Posterior cingulate gyrus (tissue), 11 donors: ENCODE results near the gene UBP1.
A peak's percentile ranks its signal among the peaks of the same experiment; 100 is the strongest.
"Not testable (repeated sequence)": the region's sequence is repeated elsewhere in the genome, so short reads cannot be mapped to it uniquely, and the experiment has no call there.

Experiments used
- DNase-seq, 10 donors: peaks; one replicate each; pipeline versions ENCODE4 v3.0.0 to v3.0.0-alpha.2; 2020 to 2021; ENCODE audit warnings: mixed read lengths in 3 of 10
- intact Hi-C: fragments of 100-400 bp; cut with DNase I; formaldehyde crosslinking; loops from one replicate; pipeline ENCODE4 v1.15.1; 2023

Gene UBP1

DNA sequence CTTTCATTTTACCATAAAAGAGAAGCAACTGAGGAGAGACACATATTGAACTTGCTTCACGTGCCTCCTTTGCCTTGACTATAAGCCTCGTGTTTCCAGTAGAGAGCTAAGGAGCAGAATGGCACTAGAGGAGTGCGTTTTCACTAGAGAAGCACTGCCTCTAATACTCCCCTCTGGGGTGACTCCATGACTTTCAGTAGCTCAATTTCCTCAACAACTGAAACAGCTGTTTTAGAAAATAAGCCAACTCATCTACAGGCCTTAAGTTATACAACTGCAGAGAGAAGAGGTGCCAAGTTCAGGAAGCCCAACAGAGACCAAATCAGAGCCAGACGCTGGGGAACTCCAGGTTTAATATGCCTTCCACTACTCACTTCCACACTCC, 1.9 kb downstream of the UBP1 start:
- intact Hi-C loops: no loop called here
- DNase-seq: no peak

DNA sequence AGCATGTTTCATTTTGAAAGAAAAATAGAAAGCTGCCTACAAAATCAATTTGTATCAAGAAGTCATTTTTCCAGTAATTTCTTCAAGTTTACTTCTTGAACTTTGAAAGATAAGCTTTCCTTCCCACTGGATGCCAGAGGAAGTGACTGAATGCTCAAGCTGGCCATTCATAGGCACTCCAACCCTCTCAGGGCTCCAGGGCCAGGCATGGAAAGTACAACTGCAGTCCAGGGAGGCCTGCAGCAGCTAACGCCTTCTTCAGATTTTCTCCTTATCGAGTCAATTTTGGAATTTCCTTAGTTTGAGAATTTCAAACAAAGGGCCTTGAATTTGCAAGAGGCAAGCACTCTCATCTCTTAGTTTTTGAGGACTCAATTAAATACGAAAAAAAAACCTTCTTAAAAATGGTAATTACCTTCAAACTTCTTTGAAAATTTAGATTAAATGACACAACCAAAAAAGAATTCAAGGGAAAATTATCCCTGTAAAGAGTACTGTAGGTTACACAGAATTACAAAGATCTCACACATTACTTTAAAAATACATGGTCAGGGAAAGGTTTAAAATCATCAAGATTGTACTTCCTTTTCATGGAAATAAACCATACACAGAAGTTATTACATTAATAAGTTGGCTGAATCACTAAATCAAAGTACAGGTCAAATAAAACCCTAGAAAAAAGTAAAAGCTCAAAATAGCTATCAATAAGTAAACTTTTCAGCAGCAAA, 2.5 kb downstream of the UBP1 start:
- DNase-seq: no peak
- intact Hi-C loops: no loop called here

DNA sequence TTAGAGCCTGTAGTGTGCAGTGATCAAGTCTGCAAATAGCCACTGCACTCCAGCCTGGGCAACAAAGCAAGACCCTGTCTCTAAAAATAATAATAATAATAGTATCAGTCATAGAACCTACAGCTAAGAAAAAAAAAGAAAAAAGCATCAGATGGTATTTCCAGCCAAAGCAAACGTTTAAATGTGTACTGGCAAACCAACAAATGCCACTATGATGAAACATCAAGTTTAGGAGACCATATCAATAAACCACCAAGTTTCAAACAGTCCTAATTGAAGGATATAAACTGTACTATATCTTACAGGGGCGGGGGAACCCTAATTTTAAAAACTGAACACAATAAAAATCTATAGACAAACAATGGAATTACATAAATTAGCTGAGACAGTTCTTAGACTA, 6.4 kb downstream of the UBP1 start:
- intact Hi-C loops: no loop called here
- no peak for DNase-seq

DNA sequence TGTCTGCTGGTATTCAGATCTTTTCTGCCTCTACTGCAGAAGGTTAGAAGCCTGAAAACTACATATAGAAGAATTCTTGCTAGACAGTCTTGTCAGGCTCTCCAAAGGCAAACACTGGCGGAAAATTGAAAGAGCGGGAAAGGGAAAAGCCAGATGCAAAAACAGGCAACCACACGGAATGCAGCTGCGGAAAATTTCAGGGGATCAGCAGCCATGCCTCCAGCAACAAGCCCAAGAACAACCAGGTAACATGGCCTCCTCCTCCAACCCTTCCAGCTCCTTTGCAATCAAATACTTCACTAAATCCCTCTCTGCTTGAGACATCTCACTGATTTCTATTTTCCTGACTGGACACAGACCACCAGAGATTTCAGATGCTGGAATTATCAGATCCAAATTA, 9.6 kb downstream of the UBP1 start:
- DNase-seq: no peak
- intact Hi-C loops: no loop called here

DNA sequence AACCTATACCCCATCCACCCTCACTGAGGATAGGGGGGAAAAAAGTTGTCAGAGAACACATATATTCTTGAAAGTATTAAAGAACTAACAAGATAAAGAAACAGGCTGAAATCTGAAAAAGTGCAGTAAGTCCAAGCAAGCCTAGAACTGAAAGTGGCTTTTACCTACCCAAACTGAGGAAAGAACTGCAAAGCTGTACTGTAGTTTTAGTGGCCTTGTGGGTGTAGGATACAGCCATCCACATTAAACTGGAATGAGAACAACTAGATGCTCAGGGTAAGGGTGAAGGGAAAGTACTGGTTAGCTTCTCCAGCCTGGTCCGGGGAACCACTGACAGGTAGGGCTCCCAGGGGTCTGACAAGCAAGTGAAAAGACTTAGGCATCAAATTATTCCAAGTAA, 10.1 kb downstream of the UBP1 start:
- intact Hi-C loops: no loop called here
- no peak for DNase-seq

DNA sequence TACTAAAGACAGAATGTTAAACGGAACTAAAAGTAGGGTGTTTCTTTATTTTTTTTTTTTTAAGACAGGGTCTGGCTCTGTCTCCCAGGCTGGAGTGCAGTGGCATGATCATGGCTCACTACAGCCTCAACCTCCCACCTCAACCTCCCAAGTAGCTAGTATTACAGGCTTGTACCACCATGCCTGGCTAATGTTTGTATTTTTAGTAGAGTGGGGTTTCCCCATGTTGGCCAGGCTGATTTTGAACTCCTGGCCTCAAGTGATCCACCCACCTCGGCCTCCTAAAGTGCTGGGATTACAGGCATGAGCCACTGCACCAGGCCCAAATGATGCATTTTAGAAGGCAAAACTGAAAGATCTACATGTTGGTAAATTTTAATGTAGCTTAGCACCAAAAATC, 10.9 kb downstream of the UBP1 start:
- DNase-seq, intact Hi-C loops: not testable (repeated sequence)

DNA sequence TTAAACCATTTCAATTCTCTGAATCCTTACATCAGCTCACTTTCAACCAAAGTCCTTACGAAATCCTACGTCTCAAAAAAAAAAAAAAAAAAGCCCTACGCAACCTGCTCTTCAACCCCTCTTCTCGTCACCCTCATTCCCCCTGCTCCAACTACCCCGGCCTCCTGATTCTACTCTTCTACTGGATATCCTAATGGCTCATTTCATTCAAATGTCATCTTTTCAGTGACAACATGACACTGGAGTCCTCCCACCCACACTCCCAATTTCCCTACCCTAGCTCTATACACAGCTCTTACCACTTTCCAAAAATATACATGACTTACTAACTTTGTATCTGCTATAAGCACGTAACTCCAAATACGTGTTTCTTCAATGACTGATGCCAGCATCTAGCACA, 11.5 kb downstream of the UBP1 start:
- intact Hi-C loops: no loop called here
- no peak for DNase-seq

DNA sequence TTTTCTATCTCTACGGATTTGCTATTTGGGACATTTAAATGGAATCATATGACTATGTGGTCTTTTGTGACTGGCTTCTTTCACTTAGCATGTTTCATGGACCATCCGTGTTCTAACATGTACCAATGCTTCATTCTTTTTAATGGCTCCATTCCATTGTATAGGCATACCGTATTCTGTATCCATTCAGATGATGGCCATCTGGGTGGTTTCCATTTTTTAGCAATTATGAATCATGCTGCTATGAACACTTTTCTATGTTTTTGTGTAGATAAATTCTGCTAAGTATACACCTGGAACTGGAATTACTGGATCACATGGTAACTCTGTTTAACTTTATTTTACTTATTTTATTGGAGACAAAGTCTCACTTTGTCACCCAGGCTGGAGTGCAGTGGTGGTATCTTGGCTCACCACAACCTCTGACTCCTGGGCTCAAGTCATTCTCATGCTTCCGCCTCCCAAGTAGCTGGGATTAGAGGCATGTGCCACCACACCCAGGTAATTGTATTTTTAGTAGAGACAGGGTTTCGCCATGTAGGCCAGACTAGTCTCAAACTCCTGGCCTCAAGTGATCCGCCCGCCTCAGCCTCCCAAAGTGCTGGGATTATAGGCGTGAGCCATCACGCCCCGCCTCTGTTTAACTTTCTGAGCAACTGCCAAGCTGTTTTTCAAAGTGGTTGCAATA, 13.4 kb downstream of the UBP1 start:
- DNase-seq: no peak
- intact Hi-C loops: no loop called here

DNA sequence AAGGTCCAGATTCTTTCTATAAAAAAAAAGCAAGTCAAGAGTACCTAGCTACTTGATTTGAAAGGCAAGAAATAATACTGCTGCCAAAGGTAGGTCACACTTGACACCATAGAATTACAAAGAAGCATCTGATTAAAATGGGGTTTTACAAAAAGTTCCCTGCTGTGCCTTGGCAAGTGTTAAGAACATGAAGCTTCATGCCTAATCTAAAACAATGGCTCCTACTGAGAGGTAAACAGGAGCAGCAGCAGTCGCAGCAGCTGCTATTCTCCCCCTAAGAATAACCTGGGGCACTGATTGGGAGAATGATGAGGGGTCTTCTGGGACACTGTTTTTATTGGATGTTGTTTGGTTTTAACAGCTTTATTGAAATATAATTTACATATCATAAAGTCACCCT, 14.1 kb downstream of the UBP1 start:
- DNase-seq: no peak
- intact Hi-C loops: no loop called here

DNA sequence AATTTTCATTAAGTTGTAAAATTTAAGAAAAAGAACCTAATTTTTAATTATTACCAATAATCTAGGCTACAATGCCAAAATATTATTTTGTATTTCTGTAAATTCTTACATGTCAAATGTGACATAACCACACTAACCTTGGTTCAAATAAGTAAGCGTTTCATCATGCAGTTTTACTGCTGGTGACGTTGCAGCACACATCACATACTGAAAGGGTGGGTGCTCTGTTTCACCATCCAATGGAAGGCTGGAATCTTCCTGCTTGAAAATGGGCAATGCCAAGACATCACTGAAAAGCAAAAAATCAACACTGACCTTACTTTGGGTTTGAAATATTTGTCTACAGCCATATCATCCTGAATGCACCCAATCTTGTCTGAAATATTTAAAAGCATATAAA, 14.8 kb downstream of the UBP1 start:
- intact Hi-C loops: no loop called here
- DNase-seq: no peak

DNA sequence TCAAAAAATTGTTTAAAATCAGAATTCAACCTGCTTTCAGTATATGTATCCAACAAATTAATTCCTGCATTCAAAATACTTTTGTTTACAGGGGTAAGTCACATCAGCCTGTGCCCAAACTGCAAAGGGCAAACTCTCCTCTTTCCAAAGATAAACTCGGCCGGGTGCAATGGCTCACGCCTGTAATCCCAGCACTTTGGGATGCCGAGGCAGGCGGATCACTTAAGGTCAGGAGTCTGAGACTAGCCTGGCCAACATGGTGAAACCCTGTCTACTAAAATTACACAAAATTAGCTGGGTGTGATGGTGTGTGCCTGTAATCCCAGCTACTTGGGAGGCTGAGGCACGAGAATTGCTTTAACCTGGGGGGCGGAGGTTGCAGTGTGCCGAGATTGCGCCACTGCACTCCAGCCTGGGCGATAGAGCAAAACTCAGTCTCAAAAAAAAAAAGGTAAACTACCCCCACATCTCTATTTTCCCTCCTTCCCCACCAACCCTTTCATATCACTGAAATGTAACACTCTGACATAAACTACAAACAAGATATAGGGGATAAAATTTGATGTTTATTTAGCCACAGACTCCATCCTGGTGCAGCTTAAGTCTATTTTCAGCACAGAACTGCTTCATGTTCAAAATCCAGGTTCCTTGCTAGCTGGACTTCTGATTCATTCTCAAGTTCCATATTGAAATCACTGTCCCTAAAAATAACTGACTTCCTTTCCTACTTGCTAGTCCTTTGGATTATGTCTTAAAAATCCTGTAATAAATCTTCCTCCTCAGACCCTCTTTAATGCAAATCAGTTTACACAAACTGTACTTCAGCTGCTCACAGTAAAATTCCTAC, 15.4 kb downstream of the UBP1 start:
- intact Hi-C loops: no loop called here
- DNase-seq: no peak

DNA sequence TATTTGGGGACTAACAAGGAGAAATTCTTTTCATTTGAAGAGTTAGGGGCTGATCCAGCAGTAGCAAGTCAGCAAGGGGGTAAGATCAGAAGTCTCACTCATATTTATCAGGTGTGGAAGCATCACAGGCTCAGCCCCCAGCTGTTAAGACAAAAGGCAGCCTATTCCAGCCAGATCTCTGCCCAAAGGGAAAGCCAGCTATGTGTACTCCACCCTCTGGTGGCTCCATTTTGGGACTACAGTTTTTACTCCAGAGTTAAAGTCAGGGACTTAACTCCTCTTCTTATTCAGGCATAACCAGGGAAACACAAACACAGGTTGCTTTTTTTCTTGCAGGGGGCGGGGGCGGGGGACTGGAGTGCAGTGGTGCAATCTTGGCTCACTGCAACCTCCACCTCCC, 19.2 kb downstream of the UBP1 start:
- no peak for DNase-seq
- intact Hi-C loops: no loop called here

DNA sequence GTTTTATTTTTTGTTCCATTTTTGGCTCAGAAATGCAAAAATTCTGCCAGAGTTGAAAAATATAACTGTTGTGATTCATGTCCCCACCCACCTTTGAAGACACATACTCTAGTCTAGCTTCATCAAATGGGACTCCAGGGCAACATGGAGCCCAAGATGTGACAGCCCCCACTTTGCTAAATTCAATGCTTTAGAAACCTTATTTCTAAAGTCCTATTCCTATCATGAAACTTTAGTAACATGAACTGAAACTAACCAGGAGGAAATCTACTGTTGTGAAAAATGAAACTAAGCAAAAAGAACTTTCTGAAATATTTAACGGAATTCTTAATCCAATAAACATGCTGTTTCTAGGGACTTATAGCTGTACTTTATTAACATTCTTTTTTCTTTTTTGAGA, 20.3 kb downstream of the UBP1 start:
- intact Hi-C loops: no loop called here
- DNase-seq: no peak

DNA sequence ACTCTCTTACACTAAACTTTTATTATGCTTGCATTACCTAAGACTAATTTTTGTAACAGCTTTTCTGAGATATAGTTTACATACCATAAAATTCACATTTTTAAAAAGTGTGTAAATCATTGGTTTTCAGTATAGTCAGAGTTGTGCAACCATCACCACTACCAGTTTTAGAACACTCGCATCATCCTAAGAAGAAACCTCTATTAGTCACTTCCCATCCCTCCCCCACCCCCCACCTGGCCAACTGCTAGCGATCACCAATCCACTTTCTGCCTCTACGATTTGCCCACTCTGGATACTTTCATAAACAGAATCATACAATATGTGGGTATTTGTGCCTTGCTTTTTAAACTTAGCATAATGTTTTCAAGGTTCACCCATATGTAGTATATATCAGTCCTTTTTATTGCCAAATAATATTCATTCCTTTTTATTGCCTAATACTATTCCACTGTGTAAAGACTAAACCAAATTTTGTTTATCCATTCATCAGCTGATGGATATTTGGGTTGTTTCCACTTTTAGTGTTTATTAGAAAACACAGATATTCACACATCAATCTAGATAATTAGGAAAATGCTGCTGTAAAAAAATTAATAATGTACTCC, 23.0 kb downstream of the UBP1 start:
- intact Hi-C loops: no loop called here
- no peak for DNase-seq

DNA sequence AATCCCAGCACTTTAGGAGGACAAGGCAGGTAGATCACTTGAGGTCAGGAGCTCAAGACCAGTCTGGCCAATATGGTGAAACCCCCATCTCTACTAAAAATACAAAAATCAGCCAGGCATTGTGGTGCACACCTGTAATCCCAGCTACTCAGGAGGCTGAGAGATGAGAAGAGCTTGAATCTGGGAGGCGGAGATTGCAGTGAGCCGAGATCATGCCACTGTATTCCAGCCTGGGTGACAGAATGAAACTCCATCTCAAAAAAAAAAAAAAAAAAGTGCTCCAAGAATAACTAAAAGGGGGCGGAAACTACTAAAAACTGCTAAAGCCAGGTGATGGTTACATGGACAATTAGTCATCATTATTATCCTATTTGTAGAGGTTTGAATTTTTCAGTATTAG, 29.4 kb downstream of the UBP1 start:
- DNase-seq, intact Hi-C loops: not testable (repeated sequence)

DNA sequence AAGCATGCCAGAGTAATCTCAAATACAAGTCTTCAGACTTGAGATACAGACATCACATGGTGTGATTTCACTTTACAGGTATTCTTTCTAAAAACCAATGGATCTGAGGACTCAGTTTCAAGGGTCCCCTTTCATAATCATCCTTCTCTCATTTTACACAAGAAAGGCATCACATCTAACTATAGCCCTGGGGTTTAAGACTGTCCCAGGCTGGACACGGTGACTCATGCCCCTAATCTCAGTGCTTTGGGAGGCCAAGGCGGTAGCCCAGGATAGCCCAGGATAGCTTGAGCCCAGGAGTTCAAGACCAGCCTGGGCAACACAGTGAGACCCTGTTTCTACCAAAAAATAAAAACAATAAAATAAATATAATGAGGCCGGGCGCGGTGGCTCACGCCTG, 36.4 kb downstream of the UBP1 start:
- intact Hi-C loops: no loop called here
- no peak for DNase-seq

DNA sequence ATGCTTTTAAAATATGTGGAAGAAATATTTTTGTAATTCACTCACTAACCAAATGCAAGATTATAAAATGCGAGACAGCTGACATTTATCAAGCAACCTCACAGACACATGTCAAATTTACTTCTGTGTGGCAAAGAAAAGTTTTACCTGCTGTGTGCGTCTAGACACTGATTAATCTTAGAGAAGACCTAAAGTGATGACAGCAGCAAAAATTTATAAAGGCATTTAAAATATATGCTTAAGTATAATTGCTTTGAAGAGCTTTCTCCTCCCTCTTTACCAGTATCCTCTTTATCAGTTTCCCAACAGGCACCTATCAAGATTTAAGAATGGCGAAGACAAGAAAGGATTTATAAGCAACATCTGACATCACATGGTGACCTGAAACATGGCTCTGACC, 37.3 kb downstream of the UBP1 start:
- intact Hi-C loops: no loop called here
- no peak for DNase-seq

DNA sequence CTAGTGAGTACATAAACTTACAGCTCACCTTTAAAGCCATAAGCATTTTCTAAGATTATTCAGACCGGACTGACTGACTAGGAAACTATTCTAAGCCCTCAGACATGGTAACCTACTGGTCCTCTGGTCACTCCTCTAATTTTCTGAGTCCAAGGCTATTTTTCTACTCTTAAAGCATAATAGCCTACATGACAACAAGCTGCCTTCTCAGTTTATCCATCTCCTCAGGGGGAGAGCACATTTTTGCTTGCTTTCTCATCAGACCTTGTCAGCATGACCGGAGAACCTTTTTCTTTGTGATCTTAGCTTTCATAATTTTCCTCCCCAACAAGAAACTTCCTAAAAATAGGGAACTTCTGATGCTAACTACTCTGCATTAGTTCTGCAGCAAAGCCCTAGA, 38.4 kb downstream of the UBP1 start:
- no peak for DNase-seq
- intact Hi-C loops: no loop called here

DNA sequence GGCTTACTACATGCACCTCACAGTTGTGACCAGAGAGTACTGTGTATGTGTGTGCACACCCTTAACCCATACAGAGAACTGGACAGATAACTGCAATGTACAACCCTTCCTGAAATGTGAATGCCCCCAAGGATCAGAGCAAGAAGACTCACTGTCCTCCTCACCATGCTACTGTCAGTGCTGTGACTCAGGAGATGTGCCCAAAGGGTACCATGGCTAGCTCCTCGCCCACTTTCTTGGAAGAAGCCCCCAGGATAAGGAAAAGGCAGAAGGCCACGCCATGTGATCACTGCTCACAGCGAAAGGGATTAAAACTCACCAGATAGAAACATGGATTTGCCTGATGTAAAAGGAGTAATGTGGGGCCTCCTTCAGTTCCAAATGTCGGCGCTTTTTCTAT, 41.8 kb downstream of the UBP1 start:
- DNase-seq: no peak

DNA sequence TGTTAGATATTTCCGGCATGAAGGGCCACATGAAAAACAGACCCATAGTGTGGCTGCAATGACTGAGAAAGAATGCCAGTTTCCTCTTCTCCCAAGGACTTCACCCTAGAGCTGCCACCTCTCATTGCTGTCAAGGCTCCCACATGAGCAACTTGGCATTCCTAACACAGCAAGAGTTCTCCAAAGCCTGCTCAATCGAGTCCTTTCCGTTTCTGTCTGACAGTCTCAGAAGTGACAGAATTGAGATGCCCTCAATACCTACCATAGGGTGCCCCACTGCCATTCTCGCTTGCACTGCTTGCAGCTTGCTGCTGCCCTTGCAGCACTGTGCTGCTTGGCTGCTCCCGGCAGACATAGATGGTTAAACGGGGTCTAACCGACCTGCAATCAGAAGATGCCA, 44.3 kb downstream of the UBP1 start:
- intact Hi-C loops: no loop called here
- peak in 1 of 10 donors; percentile 74 for DNase-seq

More for the DNA sequence above, 41.8 kb downstream of the UBP1 start:
- intact Hi-C loops: no loop called here

DNA sequence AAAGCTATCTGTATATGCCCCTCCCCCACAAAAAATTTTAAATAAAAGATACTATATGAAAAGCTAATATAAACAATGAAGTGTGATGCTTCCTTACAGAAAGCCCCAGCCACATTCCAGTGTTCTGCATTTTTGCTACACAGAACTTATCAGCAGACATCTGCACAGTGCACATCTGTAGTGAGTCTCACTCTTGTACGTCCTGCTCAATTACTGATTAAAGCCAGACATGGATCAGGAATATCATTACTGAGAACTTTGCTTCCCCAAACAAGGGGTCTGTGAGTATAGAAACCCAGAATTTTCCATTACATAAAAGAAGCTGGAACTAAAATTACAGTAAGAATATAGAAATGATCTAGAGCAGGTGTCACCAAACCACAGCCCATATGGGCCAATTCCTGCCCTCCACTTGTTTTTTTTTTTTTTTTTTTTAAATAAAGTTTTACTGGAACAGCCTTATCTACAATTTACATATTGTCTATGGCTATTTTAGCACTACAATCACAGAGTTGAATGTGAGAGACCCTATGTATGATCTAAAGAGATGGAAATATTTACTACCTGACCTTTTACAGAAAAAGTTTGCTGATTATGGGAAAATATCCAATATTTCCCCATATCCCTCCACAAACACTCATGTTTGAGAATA, 45.7 kb downstream of the UBP1 start:
- DNase-seq: no peak
- intact Hi-C loops: no loop called here
